Endodermal cell (in vitro differentiated cells): ENCODE results near the gene RHBG. TPM values are rescaled to one million over a fixed set of nuclear protein-coding genes. Genes with fewer than 3 reads are reported as not detected.
A peak's percentile ranks its signal among the peaks of the same experiment; 100 is the strongest.

Experiments
- DNase-seq: peaks from one replicate; pipeline ENCODE4 v3.0.0-alpha.2; 2017
- H3K27ac ChIP-seq: 2 replicates; pipeline ENCODE4 v1.5.1; 2013; ENCODE audit warnings: mild to moderate bottlenecking, low read depth, low read length, moderate library complexity
- H3K27me3 ChIP-seq: 2 replicates; pipeline ENCODE4 v1.6.1; 2013; ENCODE audit warnings: mild to moderate bottlenecking, low read length, moderate library complexity; ENCODE audit not compliant: insufficient read depth, control insufficient read depth, poor library complexity, severe bottlenecking
- H3K36me3 ChIP-seq: 2 replicates; pipeline ENCODE4 v1.7.0; 2013; ENCODE audit warnings: mild to moderate bottlenecking, low read length, moderate library complexity; ENCODE audit not compliant: control insufficient read depth, insufficient read depth
- H3K4me1 ChIP-seq: one replicate; pipeline ENCODE4 v1.7.0; 2013; ENCODE audit warnings: low read length; ENCODE audit not compliant: control insufficient read depth, insufficient read depth
- H3K4me3 ChIP-seq: 2 replicates; pipeline ENCODE4 v1.5.1; 2013; ENCODE audit warnings: mild to moderate bottlenecking, low read length, moderate library complexity
- H3K9ac ChIP-seq: 2 replicates; pipeline ENCODE4 v1.6.1; 2013; ENCODE audit warnings: mild to moderate bottlenecking, low read length, moderate library complexity; ENCODE audit not compliant: poor library complexity, severe bottlenecking; ENCODE audit errors: extremely low read depth
- H3K9me3 ChIP-seq: 2 replicates; pipeline ENCODE4 v1.6.1; 2013; ENCODE audit warnings: mild to moderate bottlenecking, low read length, moderate library complexity; ENCODE audit not compliant: control insufficient read depth
- H3K27ac Mint-ChIP-seq: 2 replicates; pipeline ENCODE4 v1.8.0; 2020; ENCODE audit warnings: mixed read lengths
- H3K27me3 Mint-ChIP-seq: 2 replicates; pipeline ENCODE4 v1.8.0; 2021; ENCODE audit warnings: mild to moderate bottlenecking, mixed read lengths; ENCODE audit not compliant: insufficient read depth
- H3K36me3 Mint-ChIP-seq: 2 replicates; pipeline ENCODE4 v1.8.0; 2020; ENCODE audit warnings: low read depth, mixed read lengths
- H3K4me1 Mint-ChIP-seq: 2 replicates; pipeline ENCODE4 v1.8.0; 2020; ENCODE audit warnings: mixed read lengths
- H3K4me3 Mint-ChIP-seq: 2 replicates; pipeline ENCODE4 v1.8.0; 2020; ENCODE audit warnings: mild to moderate bottlenecking, moderate library complexity, mixed read lengths
- H3K9me3 Mint-ChIP-seq: 2 replicates; pipeline ENCODE4 v1.8.0; 2020; ENCODE audit warnings: mild to moderate bottlenecking, mixed read lengths
- CTCF ChIP-seq: fragments of 200-600 bp; sonication (generic); conservative IDR thresholded peaks from 2 replicates; pipeline ENCODE4 v1.5.0; 2021; ENCODE audit warnings: antibody characterized with exemption, mild to moderate bottlenecking
- WGBS, 2 experiments: methylation state at CpG; one replicate each; pipeline versions ENCODE4 v1.1.5 to v1.1.7; 2013; ENCODE audit warnings: missing lambda C conversion rate in 2 of 2, mixed read lengths in 1 of 2; ENCODE audit not compliant: insufficient coverage in 1 of 2, insufficient read length in 1 of 2; 5-methylcytosine and 5-hydroxymethylcytosine counted together
- total RNA-seq, 2 donors: library from RNA; stranded (reverse); fragmentation: NEBNext Ultra II Directional in 1 of 2; extraction: Animal tissue kit (Norgen Biotek cat#: 25700) in 1 of 2; gene quantifications; 2 replicates in 1 of 2; 3 replicates in 1 of 2; pipeline ENCODE4 v1.2.1, GENCODE V29; 2021

Gene RHBG
- total RNA-seq, 2 donors from 2014 or later = 3.9 to 4.0 TPM

DNA sequence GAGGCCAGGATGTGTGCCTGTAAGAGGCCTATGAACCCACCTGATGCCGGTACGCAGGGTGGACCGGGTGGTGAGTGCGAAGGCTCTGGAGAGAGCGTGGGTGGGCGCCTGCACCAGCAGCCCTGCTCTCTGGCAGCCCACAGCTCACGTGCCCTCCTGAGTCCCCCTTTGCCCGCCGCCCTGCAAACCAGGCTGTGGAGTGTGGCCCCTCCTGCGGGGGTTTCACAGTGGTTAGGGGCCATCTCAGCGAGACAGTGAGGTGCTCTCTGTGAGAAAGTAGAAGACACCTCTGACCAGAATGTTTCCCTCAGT, 22.3 kb downstream of the RHBG start:
- Histone ChIP-seq H3K4me3 (no peak overlapping the region), H3K27ac (no peak overlapping the region), H3K4me1 (peaks cover 7% of the 10 kb centered on the region), H3K9me3 (no peaks in the 10 kb centered on the region), H3K36me3 (no peaks in the 10 kb centered on the region), H3K9ac (no peak overlapping the region), H3K27me3 (peaks cover 65% of the 10 kb centered on the region)
- no peaks in the 10 kb centered on the region for H3K9me3 Mint-ChIP-seq
- 86 to 89% methylated on average over 7 to 11 of the region's 11 CpGs for WGBS, 2 experiments
- H3K36me3 Mint-ChIP-seq = no peaks in the 10 kb centered on the region
- no peak overlapping the region for H3K27ac Mint-ChIP-seq
- TF ChIP-seq CTCF = no peak
- peaks cover 75% of the 10 kb centered on the region for H3K27me3 Mint-ChIP-seq
- no peak overlapping the region for H3K4me3 Mint-ChIP-seq
- H3K4me1 Mint-ChIP-seq = peaks cover 26% of the 10 kb centered on the region
- DNase-seq = no peak

DNA sequence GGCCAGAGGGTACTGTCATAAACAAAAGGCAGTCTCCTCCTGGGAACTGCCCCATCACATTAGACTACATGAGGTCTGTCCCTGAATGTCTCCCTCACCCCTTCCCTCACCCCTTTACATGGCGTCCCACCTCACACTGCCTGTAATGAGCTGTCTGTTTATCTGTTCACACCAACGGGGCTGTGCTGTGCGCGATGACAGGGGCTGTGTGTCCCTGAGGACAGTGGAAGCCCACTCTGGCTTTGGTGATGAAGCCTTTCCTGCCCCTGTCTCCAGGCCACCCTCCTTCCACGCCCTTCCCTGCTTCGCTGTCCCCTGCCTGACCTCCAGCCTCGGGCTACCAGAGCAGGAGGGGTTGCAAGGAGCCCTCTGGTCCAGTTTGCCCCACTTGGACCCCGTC, 22.7 kb downstream of the RHBG start:
- peaks cover 26% of the 10 kb centered on the region for H3K4me1 Mint-ChIP-seq
- Histone ChIP-seq H3K27me3 (peaks cover 61% of the 10 kb centered on the region), H3K36me3 (no peaks in the 10 kb centered on the region), H3K4me1 (peaks cover 7% of the 10 kb centered on the region), H3K9me3 (no peaks in the 10 kb centered on the region), H3K9ac (no peak overlapping the region), H3K27ac (no peak overlapping the region), H3K4me3 (no peak overlapping the region)
- no peaks in the 10 kb centered on the region for H3K9me3 Mint-ChIP-seq
- no peak for TF ChIP-seq CTCF
- 74 to 81% methylated on average over 5 to 8 of the region's 8 CpGs for WGBS, 2 experiments
- no peak overlapping the region for H3K4me3 Mint-ChIP-seq
- H3K27me3 Mint-ChIP-seq = peaks cover 74% of the 10 kb centered on the region
- no peaks in the 10 kb centered on the region for H3K36me3 Mint-ChIP-seq
- DNase-seq = no peak
- no peak overlapping the region for H3K27ac Mint-ChIP-seq

GRCh38 chr1:156392452-156392853, 23.4 kb downstream of the RHBG start:
- H3K4me1 Mint-ChIP-seq = peaks cover 26% of the 10 kb centered on the region
- no peaks in the 10 kb centered on the region for H3K36me3 ChIP-seq
- 54% methylated on average over 13 of the region's 13 CpGs; no CpG with 5 or more reads in 1 of the 2 experiments for WGBS, 2 experiments
- peak overlapping the region; percentile 30 for H3K27ac ChIP-seq
- no peak overlapping the region for H3K9ac ChIP-seq
- H3K4me3 Mint-ChIP-seq = no peak overlapping the region
- H3K27me3 ChIP-seq = peaks cover 53% of the 10 kb centered on the region
- H3K27me3 Mint-ChIP-seq = peaks cover 68% of the 10 kb centered on the region
- peak; percentile 70 for DNase-seq
- no peak overlapping the region for H3K27ac Mint-ChIP-seq
- H3K9me3 ChIP-seq = no peaks in the 10 kb centered on the region
- no peak for TF ChIP-seq CTCF
- no peaks in the 10 kb centered on the region for H3K36me3 Mint-ChIP-seq
- no peak overlapping the region for H3K4me3 ChIP-seq
- peaks cover 7% of the 10 kb centered on the region for H3K4me1 ChIP-seq
- no peaks in the 10 kb centered on the region for H3K9me3 Mint-ChIP-seq
